ENCODE results near the gene RNU1-3.
"Not testable (repeated sequence)": the region's sequence is repeated elsewhere in the genome, so short reads cannot be mapped to it uniquely, and the experiment has no call there.

RNU1-3 gene

GRCh38 chr1:16649960-16650359, 16.8 kb downstream of the RNU1-3 start:
- DNase-seq, result peak; percentile 2

GRCh38 chr1:16649390-16649789, 17.4 kb downstream of the RNU1-3 start:
- peak; percentile 35 for DNase-seq

GRCh38 chr1:16648756-16649155, 18.0 kb downstream of the RNU1-3 start:
- not testable (repeated sequence) for DNase-seq

GRCh38 chr1:16648250-16648649, 18.5 kb downstream of the RNU1-3 start:
- peak; percentile 1 for DNase-seq

- DNase-seq, result peak; percentile 58
Measured at GRCh38 chr1:16647179-16648176, 19.3 kb downstream of the RNU1-3 start.

- DNase-seq, result peak; percentile 1
Measured at GRCh38 chr1:16646716-16647115, 20.0 kb downstream of the RNU1-3 start.

GRCh38 chr1:16646061-16646664, 20.6 kb downstream of the RNU1-3 start:
- DNase-seq, result peak; percentile 20

GRCh38 chr1:16645271-16646060, 21.3 kb downstream of the RNU1-3 start:
- DNase-seq, result peak; percentile 9

- peak; percentile 100 for DNase-seq
Measured at GRCh38 chr1:16644482-16645270, 22.1 kb downstream of the RNU1-3 start.

GRCh38 chr1:16644193-16644481, 22.6 kb downstream of the RNU1-3 start:
- DNase-seq, result no peak

GRCh38 chr1:16643476-16644192, 23.1 kb downstream of the RNU1-3 start:
- peak; percentile 25 for DNase-seq

- peak; percentile 12 for DNase-seq
Measured at GRCh38 chr1:16643001-16643411, 23.7 kb downstream of the RNU1-3 start.

GRCh38 chr1:16642025-16642966, 24.5 kb downstream of the RNU1-3 start:
- peak; percentile 7 for DNase-seq

GRCh38 chr1:16641159-16641975, 25.4 kb downstream of the RNU1-3 start:
- DNase-seq, result not testable (repeated sequence)

GRCh38 chr1:16639091-16640031, 27.4 kb downstream of the RNU1-3 start:
- peak; percentile 2 for DNase-seq

- DNase-seq, result peak; percentile 2
Measured at GRCh38 chr1:16637941-16638778, 28.6 kb downstream of the RNU1-3 start.

GRCh38 chr1:16636551-16637195, 30.1 kb downstream of the RNU1-3 start:
- DNase-seq, result peak; percentile 3
